Panc1 (cell line): ENCODE data around the gene ECEL1. TPM values are rescaled to one million over a fixed set of nuclear protein-coding genes. Genes with fewer than 3 reads are reported as not detected.

ENCODE experiments used
- ATAC-seq: fragments of 200-7000 bp; cut with Tn5 transposase; 2 replicates; pipeline ENCODE4 v1.9.1; 2020; ENCODE audit warnings: mild to moderate bottlenecking, moderate library complexity
- BruUV-seq: library from RNA; stranded (reverse); fragments of 400-500 nt; replicated peaks from 2 replicates; lab custom pipeline; 2021; lab: Mats Ljungman, UMichigan
- CTCF ChIA-PET: fragments of 300-600 bp; sonication (Branson Sonifier 250); formaldehyde crosslinking; loops from one replicate; lab custom pipeline; 2022; ENCODE audit warnings: antibody characterized with exemption; lab: Charles Lee
- POLR2A ChIA-PET: fragments of 300-600 bp; sonication (Branson Sonifier 250); formaldehyde crosslinking; loops from one replicate; lab custom pipeline; 2022; ENCODE audit warnings: antibody characterized with exemption; lab: Charles Lee
- DNase-seq: peaks from one replicate; pipeline ENCODE4 v3.0.0-alpha.2; 2010; ENCODE audit warnings: low read depth, low spot score
- H3K27ac ChIP-seq: 2 replicates; pipeline ENCODE4 v1.5.1; 2011; ENCODE audit warnings: mild to moderate bottlenecking, low read length, inconsistent platforms
- H3K27me3 ChIP-seq: fragments of 200-500 bp; sonication (Bioruptor generic); 2 replicates; pipeline ENCODE4 v1.6.0; 2014; ENCODE audit warnings: low read length, inconsistent platforms; ENCODE audit not compliant: control insufficient read depth, insufficient read depth
- H3K36me3 ChIP-seq: fragments of 200-500 bp; sonication (Bioruptor generic); 2 replicates; pipeline ENCODE4 v1.5.1; 2014; ENCODE audit warnings: inconsistent platforms, mild to moderate bottlenecking, low read length, moderate library complexity; ENCODE audit not compliant: control insufficient read depth, insufficient read depth
- H3K4me1 ChIP-seq: 2 replicates; pipeline ENCODE4 v1.5.1; 2011; ENCODE audit warnings: inconsistent platforms, mild to moderate bottlenecking, low read length, moderate library complexity; ENCODE audit not compliant: control insufficient read depth, insufficient read depth
- H3K4me3 ChIP-seq, 2 experiments: 2 replicates each; pipeline ENCODE4 v1.5.1; 2011 to 2012; ENCODE audit warnings: low read depth in 2 of 2, low read length in 2 of 2, mild to moderate bottlenecking in 2 of 2, inconsistent platforms in 1 of 2, moderate library complexity in 1 of 2
- H3K9me3 ChIP-seq: fragments of 200-500 bp; sonication (Bioruptor generic); 2 replicates; pipeline ENCODE4 v1.5.1; 2014; ENCODE audit warnings: low read depth, mild to moderate bottlenecking, inconsistent platforms, low read length, moderate library complexity; ENCODE audit not compliant: control insufficient read depth, insufficient read depth
- CTCF ChIP-seq: fragments of 450-650 bp; IDR thresholded peaks from 2 replicates; pipeline ENCODE4 v1.5.1; 2017; ENCODE audit warnings: mild to moderate bottlenecking
- POLR2AphosphoS5 ChIP-seq: IDR thresholded peaks from 2 replicates; pipeline ENCODE4 v1.6.1; 2012; ENCODE audit warnings: mild to moderate bottlenecking, low read depth, low read length, moderate library complexity
- SIN3A ChIP-seq: IDR thresholded peaks from 2 replicates; pipeline ENCODE4 v1.6.1; 2012; ENCODE audit warnings: low read depth, mild to moderate bottlenecking, low read length, moderate library complexity, borderline replicate concordance; ENCODE audit not compliant: insufficient read depth
- TCF7L2 ChIP-seq: IDR thresholded peaks from 2 replicates; pipeline ENCODE4 v1.6.1; 2011; ENCODE audit warnings: mild to moderate bottlenecking, low read depth, low read length, inconsistent platforms
- in situ Hi-C: cut with HindIII; loops from 2 replicates; pipeline ENCODE4 v1.10.0; 2016; ENCODE audit warnings: low sequenced_read_pairs, low pct_unique_long_range_greater_than_20kb
- intact Hi-C: fragments of 100-400 bp; cut with micrococcal nuclease; formaldehyde crosslinking; loops from one replicate; pipeline ENCODE4 v1.10.0; 2022; ENCODE audit not compliant: unreplicated experiment
- total RNA-seq: library from RNA; stranded (reverse); gene quantifications from one replicate; pipeline ENCODE4 v1.2.1, GENCODE V29; 2021; ENCODE audit not compliant: unreplicated experiment
- TF ChIP-seq, protein P1 (sequence below), 2 experiments: IDR thresholded peaks; 2 replicates each; pipeline ENCODE4 v1.6.1; 2011 to 2012; ENCODE audit warnings: low read depth in 2 of 2, control low read depth in 1 of 2, low read length in 1 of 2, mild to moderate bottlenecking in 1 of 2, moderate library complexity in 1 of 2; ENCODE audit not compliant: insufficient read depth in 1 of 2

The ECEL1 gene
- total RNA-seq, 1 experiment from 2014 or later: 2.9 TPM

GRCh38 chr2:232456296-232457120 lies 31.1 kb downstream of the ECEL1 start:
- no peak for ATAC-seq
- no peak for DNase-seq
- Histone ChIP-seq H3K36me3 (no peaks in the 10 kb centered on the region), H3K9me3 (no peaks in the 10 kb centered on the region), H3K27me3 (no peaks in the 10 kb centered on the region; the same call in 1 of the 2 replicates), H3K4me1 (no peaks in the 10 kb centered on the region), H3K4me3 (no peak overlapping the region), H3K27ac (no peak overlapping the region)
- in situ Hi-C loops: no loop called here
- ChIA-PET POLR2A (no interaction called here), CTCF (interaction anchor here (0.6 kb wide), 1 partner anchor 65 kb away, joined by 9 read pairs; no protein-coding TSS in a partner anchor)
- TF ChIP-seq TCF7L2 (no peak), CTCF (no peak), SIN3A (no peak), POLR2AphosphoS5 (no peak)
- TF ChIP-seq, protein P1, sequence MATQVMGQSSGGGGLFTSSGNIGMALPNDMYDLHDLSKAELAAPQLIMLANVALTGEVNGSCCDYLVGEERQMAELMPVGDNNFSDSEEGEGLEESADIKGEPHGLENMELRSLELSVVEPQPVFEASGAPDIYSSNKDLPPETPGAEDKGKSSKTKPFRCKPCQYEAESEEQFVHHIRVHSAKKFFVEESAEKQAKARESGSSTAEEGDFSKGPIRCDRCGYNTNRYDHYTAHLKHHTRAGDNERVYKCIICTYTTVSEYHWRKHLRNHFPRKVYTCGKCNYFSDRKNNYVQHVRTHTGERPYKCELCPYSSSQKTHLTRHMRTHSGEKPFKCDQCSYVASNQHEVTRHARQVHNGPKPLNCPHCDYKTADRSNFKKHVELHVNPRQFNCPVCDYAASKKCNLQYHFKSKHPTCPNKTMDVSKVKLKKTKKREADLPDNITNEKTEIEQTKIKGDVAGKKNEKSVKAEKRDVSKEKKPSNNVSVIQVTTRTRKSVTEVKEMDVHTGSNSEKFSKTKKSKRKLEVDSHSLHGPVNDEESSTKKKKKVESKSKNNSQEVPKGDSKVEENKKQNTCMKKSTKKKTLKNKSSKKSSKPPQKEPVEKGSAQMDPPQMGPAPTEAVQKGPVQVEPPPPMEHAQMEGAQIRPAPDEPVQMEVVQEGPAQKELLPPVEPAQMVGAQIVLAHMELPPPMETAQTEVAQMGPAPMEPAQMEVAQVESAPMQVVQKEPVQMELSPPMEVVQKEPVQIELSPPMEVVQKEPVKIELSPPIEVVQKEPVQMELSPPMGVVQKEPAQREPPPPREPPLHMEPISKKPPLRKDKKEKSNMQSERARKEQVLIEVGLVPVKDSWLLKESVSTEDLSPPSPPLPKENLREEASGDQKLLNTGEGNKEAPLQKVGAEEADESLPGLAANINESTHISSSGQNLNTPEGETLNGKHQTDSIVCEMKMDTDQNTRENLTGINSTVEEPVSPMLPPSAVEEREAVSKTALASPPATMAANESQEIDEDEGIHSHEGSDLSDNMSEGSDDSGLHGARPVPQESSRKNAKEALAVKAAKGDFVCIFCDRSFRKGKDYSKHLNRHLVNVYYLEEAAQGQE (IDR thresholded peaks at IDR 0.05; ENCODE audit: insufficient read depth in 1 of 2, low read depth in 2 of 2, low read length in 1 of 2): no peak
- intact Hi-C loops: no loop called here
- BruUV-seq: no TSS peak

DNA sequence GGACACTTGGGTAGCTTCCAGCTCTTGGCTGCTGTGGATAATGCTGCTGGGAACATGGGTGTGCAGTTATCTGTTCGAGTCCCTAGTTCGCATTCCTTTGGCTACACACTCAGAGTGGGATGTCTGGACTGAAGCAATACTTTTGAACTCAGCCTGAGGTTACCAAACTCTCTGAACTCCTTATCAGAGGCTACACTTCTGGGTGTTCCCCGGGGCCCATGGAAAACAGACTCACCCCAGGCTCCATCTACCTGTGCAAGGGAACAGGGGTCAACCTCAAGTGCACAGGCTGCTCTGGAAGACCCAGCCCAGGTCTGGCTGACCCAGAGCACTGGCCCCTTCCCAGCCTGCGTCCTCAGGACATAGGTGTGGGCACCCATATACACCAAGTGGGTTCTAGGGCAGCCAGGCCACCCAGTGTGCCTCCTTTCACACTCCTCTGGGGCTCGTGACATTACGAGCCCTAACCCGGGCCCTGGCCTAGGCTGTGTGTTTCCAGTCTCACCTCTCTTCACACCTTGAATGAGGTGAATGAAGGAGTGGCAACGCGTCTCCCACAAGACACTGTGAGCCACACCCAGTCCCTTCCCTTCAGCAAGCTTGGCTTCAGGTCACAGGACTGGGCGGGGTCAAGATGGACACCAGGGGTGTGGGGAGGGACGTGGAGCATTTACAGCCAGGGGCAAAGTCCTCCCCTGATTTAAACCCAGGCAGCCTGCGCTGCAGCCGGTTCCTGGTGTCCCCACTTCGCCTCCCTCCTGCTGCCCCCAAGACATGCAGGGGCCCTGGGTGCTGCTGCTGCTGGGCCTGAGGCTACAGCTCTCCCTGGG lies 32.0 kb downstream of the ECEL1 start, which contains the start of gene ALPI:
TSS of gene ALPI (plus strand) at position 728 of the 830 bp plus-strand sequence. CDS start at position 775, 47 bp downstream.
- Histone ChIP-seq H3K4me3 (no peak within 1 kb of the TSS), H3K27me3 (no peaks in the 10 kb centered on the region; the same call in 1 of the 2 replicates), H3K27ac (no peak within 1 kb of the TSS), H3K36me3 (no peaks in the 10 kb centered on the region), H3K9me3 (no peaks in the 10 kb centered on the region), H3K4me1 (no peaks in the 10 kb centered on the region)
- CTCF ChIA-PET: interaction anchor here (0.6 kb wide), 1 partner anchor 15 kb away, joined by 3 read pairs; no protein-coding TSS in a partner anchor
- BruUV-seq: no TSS peak
- intact Hi-C loops: no loop called here
- no peak for TF ChIP-seq POLR2AphosphoS5
- no peak for TF ChIP-seq CTCF
- TF ChIP-seq SIN3A: no peak
- TF ChIP-seq TCF7L2: no peak
- TF ChIP-seq, protein P1 (IDR thresholded peaks at IDR 0.05; ENCODE audit: insufficient read depth in 1 of 2, low read depth in 2 of 2, low read length in 1 of 2): no peak
- ATAC-seq (no peak), DNase-seq (no peak)
- in situ Hi-C loops: no loop called here
- POLR2A ChIA-PET: no interaction called here
